Erythroblast (primary cell): Measurements from ENCODE around the gene CD3G.

Experiments used
- GATA1 ChIP-seq: IDR thresholded peaks from 2 replicates; pipeline ENCODE4 v1.6.1; 2011; ENCODE audit warnings: low read depth, mild to moderate bottlenecking, control low read depth, low read length, moderate library complexity
- POLR2A ChIP-seq: IDR thresholded peaks from 2 replicates; pipeline ENCODE4 v1.6.1; 2011; ENCODE audit warnings: mild to moderate bottlenecking, low read length

GRCh38 chr11:118359295-118359958 is 15.3 kb downstream of the CD3G start, which contains the start of gene UBE4A:
- peak; percentile 86 for TF ChIP-seq POLR2A
- TF ChIP-seq GATA1 = no peak
